HTR-8/SVneo (cell line): ENCODE data around the gene SNCAIP.

Experiments
- DNase-seq: peaks from one replicate; pipeline ENCODE4 v3.0.0; 2011; ENCODE audit warnings: low spot score, mixed read lengths; ENCODE audit not compliant: insufficient read length
- FAIRE-seq: peaks from 2 replicates; lab custom pipeline; 2011; peaks lifted over from hg19 to GRCh38; lab: Jason Lieb, UNC

SNCAIP gene

DNA sequence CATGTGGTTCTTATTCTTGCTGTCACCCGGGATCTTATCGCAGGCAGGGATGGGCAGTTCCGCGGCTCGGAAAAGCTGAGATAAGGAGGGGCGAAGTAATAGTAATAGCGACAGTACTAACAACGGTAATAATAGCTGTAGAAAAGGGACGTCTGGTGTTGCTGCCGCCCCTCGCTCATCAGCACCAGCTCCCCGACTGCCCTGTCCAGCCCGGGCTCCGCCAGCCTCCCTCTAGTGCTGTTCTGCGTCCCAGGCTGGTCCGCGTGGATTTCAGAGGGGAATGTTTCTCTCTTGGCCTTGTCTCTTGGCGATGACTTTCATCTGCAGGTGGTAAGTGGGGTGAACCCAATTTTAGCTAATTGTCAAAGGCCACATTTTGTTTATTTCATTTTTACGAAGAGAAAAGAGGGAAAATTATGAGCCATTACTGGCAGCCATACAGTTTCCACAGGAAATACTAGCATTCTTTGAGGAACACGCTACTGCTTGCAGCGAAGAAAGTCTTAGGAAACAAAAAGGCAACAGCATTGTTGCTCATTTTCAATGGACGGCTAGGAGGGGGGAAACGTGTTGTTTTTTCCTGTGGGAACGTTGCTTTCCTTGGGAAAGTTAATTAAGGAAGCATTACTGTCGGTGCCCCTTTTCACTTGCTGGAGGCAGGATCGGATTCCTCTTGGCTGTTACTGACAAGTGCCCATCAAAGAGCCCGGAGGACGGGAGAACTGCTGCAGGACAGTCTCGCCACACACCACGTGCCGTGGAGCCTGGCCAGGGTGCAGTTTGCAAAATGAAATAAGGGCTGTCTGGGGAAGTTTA lies 762 bp downstream of the SNCAIP start:
- FAIRE-seq: no peak
- no peak for DNase-seq

DNA sequence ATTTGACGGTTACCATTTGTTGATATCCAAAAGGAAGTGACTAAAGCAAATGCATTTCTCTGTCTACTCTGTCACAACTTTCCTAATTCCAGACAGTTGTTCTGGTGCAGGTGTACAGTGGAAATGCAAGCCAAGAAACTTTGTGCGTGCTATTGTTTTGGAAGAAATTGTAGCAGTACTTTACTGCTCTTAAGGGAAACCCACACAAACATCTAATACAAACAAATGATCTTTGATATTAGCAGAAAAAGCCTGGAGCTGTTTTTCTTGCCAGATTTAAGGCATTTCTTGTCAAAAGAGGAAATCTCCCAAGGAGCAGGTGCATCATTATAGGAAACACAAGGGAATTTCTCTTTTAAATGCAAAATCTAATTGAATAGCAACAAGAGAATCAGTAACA lies 2.0 kb downstream of the SNCAIP start:
- DNase-seq (no peak), FAIRE-seq (no peak)

DNA sequence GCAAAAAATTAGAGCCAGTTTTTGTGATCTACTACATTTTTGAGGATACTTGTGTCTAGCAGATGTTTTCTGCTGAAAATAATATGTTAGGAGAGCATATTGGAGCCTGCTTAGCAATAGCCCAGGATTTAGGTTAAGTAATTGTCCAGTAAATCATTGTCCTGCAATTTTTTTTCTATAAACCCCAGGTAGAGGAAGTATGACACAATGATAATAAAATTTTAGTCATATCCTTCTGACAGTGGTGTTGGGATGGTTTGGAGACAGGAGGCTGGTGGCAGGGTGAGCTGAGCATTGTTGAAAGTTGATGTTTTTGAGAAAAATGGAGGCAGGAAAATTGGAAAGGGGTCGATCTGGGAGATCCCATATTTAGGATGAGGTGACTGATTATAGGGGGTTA lies 3.5 kb downstream of the SNCAIP start:
- no peak for DNase-seq
- FAIRE-seq: no peak

DNA sequence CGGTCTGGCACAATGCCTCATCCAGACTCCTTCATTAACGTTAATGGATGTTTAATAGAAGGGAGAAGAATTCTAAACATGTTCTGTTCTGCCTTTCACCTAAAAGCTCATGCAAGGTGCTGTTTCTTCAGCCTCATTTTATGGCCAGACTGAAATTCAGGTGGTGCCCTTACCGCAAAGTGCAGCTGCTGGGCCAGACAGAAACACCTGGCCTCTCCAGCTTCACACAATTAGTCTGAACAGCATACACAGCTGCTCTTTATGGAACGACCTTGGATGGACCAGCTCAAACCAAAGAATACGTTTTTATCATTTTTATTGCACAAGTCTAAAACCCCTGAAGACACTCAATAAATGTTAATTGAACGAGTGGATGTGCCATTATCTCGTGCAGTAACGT lies 4.6 kb downstream of the SNCAIP start:
- FAIRE-seq (no peak), DNase-seq (no peak)

DNA sequence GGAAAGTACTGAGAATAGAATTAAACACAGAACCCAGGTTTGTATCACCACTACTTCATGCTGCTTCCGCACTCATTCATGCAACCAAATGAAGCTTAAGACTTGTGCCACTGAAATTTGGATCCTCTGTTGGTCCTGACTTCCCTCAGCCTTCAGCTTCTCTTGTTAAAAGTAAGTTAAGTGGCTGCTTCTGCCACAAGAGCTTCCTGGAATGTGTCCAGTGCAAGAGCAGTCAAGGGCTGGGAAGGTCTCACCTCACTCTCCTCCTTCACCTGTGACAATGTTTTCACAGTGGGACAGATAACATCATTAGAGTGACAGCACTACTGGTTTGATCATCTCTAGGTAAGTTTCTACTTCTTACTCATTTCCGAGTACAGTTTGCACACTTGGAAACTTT lies 7.9 kb downstream of the SNCAIP start:
- FAIRE-seq (no peak), DNase-seq (no peak)

DNA sequence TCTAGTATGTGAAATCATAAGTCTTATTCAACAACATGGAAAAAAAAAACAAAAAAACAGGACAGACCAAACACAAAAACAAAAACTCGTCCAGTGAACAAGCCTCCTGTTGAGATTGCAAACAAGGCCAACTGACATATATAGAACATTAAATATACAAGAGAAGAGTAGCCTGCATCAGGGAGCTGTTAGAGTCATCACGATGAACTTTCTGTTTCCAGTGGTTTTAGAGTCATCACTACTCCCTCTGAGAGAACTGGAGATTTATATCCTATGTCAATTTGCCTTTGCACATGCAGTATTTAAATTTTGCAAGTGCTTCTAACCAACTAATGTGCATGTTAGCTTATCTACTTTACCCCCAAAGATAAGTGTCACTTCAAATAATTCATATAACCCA lies 9.9 kb downstream of the SNCAIP start:
- no peak for FAIRE-seq
- DNase-seq: no peak

DNA sequence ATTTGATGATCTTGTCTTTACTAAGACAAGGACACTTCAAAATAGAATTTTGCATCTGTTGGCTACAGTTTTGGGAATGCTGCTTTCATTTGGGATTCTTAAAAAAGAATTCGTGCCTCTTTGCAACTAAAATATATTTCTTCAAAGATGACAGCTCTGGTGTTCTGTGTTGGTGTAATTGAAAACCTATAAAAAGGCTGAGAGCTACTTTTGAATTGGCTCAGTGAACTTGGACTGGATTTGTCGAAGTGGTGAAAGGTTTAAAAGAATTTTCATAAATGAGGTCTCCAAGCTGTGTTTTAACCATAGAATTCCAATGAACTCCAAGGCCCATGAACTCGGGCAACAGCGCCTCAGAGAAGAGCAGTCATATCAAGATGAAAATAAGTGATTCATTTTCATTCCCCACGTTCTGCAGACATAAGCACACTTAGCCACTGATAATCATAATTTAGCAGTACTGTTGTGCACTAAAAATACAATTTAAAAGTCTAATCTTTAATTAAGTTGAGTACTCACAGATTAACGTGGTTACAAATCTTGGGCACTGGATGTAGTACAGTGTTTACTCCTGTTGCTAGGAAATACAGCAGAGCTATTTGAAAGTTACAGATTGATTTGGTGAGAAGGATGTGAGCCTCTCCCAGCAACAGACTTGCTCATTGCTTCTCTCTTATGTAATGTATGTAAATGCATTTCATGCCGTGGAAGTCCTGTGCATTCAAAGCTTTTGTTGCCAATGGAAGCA lies 10.9 kb downstream of the SNCAIP start:
- no peak for DNase-seq
- FAIRE-seq: no peak

DNA sequence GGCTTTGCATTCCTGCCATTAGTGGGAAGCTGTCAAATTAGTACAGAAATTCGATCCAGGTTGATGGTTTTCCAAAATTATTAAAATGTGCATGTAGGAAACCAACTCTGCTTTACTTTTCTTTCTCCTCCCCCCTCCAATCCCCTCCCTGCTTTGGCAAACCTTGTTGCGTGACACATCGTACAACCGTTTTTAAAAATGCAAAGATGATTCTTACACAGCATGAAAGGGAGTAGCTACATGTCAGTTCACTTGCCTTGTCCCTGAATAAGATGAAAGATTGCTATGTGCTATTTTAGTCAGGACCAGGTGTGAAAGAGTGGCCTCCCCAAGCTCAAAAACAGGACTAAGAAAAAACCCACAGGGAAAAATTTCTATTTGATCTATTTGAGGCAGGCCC lies 11.7 kb downstream of the SNCAIP start:
- no peak for FAIRE-seq
- DNase-seq: no peak

DNA sequence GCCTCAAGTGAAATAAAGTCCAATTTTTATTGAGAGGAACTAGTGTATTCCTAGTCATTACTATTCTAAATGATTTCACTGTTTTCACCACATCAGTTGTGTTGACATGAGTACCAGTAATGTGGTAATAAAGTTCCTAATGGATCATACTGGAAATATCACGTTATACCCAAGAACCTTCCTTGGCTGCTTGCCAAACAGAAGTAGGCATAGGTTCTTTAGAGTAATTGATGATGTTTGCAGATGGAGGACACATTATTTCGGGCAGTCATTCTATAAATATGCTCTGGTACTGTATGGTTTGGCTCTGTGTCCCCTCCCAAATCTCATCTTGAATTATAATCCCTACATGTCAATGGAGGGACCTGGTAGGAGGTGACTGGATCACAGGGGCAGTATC lies 15.1 kb downstream of the SNCAIP start:
- FAIRE-seq: no peak
- DNase-seq: no peak

DNA sequence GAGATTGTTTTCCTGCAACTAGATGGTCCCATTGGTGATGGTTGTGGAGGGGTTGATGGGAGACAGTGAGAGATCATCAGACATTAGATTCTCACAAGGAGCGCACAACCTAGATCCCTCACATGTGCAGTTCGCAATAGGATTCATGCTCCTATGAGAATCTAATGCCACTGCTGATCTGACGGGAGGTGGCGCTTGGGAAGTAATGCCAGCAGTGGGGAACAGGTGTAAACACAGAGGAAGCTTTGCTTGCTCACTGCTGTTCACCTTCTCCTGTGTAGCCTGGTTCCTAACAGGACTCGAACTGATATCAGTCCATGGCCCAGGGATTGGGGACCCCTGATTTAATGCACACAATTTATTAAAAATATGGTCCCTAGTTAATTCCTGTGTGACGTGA lies 18.8 kb downstream of the SNCAIP start:
- FAIRE-seq: no peak
- DNase-seq: no peak

DNA sequence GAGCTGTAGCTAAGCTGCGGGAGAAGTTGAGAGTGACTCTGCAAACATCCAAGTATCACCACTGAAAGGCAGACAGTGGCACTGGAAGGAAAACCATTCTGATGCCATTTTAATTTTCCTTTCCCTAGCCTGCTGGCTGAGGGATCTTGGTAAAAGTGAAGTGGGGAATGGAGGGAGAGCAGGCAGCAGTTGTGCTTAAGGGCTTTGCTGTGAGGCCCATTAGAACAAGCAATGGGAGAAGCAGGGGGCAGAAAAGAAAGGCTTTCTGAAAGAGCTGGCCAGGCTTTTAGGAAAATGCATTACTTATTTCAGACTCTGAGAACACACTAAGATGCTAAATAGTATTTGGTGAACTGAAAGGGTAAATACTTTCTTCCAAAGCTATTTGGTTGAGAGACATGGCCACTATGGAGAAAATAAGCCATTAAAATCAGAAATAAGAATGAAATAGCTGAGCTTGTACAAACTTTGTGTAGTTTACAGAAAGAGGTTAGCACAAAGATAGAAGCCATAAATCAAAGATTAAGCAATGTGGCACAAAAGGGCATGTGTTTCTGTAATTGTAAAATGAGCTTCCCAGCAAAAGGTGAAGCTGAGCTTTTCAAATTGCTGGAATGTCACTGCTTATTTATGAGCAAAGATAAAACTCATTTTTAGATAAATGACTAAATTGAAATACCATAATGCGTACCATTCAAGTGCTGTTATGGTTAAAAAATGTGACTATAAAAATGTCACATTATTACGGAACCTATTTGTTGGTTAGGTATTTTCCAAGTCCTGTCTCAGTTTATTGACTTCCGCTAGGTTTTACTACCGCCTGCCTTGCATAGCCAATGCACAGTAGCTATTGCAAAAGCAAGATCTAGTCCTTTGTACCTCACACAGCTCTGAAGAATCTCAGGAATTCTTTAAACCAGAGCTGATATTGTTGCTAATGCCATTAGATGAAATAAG lies 20.8 kb downstream of the SNCAIP start:
- FAIRE-seq: no peak
- DNase-seq: no peak

DNA sequence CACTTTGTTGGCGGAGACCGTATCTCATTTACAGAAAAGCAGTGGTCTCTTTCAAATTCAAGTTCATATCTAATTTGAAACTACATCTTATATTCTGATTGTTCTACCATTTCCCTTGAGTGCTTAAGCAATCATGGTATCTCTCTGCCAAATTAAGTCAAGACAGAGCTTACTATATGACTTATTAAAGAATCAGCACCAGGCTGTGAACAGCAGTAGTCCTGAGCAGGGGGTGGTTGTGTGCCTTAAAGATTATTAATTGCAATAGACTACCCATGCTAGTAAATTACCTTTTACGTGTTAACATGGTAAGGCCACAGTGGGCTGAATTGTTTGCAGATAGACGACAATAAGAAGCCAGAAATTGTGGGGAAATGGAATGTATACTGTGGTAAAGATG lies 21.5 kb downstream of the SNCAIP start:
- no peak for FAIRE-seq
- DNase-seq: no peak

DNA sequence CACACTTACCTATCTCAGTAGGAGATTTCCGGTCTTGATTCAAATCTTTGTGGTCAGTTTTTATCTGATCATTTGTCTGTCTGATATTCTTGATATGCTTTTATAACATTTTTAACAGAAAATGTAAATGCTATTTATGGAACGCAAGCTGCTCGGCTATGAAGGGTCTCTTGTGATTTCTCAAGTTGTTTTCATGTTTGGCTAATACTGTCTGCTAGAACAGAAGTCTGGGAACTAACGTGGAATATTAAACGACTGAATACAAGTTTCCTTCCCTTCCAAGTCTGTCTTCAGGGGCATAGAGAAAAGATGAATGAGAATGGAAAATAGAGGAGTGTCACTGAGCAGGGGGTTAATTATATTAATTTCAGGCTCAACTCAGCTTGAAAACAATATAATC lies 27.6 kb downstream of the SNCAIP start:
- FAIRE-seq: no peak

DNA sequence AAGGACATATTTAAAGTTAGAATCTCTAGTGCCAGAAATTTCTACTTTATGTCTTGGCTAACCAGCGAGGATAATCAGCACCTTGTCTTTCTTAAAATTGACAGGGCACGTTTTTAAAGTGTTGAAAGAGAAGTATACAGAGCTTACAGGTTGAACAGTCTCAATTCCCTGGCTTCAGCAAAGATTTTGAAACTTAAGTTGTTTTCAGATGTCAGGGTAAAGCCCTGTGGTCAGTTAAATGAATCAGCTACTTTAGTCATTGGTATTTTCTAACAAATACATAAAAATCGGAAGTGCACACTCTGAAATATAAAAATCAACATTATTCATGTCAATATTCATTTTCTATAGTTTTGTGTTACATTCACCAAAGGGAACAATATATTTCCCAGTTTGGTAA lies 29.1 kb downstream of the SNCAIP start:
- FAIRE-seq (no peak), DNase-seq (no peak)

More for the DNA sequence above, 27.6 kb downstream of the SNCAIP start:
- no peak for DNase-seq

DNA sequence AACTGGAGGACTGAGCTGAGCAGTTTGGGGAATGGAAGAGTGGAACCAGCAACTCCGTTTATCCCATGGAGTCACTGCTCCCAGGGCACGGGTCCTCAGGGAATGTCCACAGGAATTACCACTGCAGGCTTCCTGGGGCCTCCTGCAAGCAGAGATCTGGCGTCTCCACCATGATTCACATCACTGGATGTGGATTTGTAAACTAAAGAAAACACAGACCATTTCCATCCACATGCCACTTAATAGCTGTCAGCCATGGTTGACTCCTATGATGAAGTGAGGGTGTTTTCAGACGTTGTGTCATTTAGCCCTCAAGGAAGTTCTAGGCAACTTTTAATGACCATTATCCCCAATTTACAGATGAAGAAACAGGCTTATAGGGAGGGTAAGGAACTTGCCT lies 30.2 kb downstream of the SNCAIP start:
- FAIRE-seq (no peak), DNase-seq (no peak)

DNA sequence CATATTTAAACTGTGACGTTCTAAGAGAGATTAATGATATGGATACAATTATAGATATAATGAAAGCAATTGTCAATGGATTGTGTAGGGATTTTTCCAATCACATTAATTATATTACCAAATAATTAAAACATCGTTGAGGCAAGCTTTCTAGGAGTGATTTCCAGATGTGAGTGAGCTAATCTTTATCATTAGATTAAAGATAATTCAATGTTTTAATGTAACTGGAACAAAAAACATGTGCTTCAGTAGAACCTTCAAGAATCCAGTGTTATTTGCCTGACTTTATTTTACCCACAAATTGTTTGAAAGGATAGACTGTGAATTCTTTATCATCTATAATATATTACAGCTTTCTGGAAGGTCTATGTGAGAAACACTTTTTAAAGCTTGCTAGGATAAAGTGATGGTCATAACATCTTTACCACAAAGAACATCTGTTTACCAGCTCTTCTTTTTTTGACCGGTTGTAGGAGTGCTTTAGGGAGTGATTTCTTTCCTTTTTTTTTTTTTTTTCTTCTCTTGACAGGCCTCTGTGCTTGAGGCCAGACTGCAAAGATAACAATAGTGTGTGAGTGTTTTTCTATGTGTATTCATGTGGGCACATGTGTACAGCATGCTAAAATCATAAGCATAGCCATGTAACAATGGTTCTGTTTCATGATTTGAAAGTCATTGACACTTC lies 35.0 kb downstream of the SNCAIP start:
- FAIRE-seq (no peak), DNase-seq (no peak)

DNA sequence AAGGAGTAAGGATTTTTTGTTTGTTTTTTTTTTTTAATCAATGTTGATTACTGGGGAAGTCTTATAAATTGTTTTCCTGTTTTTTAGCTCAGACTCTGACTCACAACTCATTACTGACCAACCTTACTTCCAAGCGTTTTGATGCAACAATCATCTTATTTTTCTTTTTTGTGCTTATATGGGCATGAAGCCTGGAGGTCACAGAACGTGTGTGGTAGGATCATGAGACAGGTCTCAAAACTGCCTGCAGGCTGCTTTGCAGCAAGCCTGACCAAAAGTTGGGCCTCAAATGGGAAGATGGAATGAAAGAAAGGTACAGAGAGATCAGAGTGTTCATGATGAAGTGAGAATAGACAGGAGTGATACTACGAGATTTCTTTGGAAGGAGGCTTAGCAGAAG lies 38.5 kb downstream of the SNCAIP start:
- FAIRE-seq (no peak), DNase-seq (no peak)

DNA sequence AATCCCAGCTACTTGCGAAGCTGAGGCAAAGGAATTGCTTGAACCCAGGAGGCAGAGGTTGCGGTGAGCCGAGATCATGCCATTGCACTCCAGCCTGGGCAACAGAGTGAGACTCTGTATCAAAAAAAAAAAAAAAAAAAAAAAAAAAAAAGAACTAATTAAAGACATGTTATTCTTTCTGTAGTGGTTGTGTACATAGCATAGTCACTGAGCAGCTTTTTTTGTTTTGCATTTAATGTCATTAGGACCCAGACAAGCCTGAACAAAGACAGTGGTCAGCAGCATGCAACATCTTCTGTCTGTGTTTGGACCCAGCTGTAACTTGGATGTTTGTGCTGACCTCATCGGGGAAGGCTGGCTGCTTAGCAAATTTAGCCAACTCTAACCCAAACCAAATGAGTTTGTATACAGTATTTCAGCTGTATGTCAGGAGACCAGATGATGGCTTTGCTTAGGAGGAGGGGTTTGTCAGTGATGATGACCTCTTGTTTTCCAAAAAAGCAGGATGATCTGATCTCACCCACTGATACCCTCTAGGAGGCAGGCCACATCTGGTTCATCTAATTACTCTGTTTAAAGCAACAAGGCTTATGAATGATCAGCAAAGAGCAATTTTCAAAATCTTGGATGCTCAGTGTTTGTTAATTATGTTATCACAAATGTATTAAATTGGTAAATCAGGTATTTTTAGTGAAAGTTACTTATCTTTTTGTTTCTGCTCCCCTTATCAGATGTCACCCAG lies 39.5 kb downstream of the SNCAIP start:
- DNase-seq: no peak

DNA sequence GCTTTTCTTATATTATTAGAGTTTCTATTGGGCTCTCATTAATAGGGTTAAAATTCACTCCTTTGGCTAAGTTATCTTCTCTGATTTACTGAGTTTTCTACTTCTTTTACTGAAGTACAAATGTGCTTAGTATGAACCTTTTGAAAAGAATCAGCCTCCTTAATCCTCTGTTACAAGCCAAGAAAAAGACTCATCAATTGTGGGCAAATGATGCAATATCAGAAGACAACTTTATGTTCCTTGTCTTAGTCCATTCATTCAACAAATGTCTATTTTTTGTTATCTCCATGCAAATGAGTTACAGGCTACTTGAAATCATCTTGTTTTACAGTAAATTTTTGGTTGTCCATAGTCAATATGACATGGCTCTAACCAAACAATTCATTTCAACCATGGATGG lies 40.3 kb downstream of the SNCAIP start:
- DNase-seq (no peak), FAIRE-seq (no peak)

More for the DNA sequence above, 39.5 kb downstream of the SNCAIP start:
- no peak for FAIRE-seq
